GM18505 (cell line): ENCODE data around the gene OSBPL3.
A peak's percentile ranks its signal among the peaks of the same experiment; 100 is the strongest.

Experiments
- ATAC-seq: cut with Tn5 transposase; IDR thresholded peaks from one replicate; pipeline ENCODE4 v1.9.1; 2021; ENCODE audit not compliant: unreplicated experiment
- POLR2A ChIP-seq: IDR thresholded peaks from 4 replicates; pipeline ENCODE4 v1.6.1; 2011; ENCODE audit warnings: borderline replicate concordance; ENCODE audit not compliant: insufficient read depth, insufficient read length; ENCODE audit errors: extremely low read depth

The OSBPL3 gene

GRCh38 chr7:24902931-24903330 lies 77.0 kb downstream of the OSBPL3 start:
- no peak for TF ChIP-seq POLR2A
- ATAC-seq = no peak

- ATAC-seq = no peak
Measured at GRCh38 chr7:24902276-24902675, 77.7 kb downstream of the OSBPL3 start.

GRCh38 chr7:24899905-24900304 lies 80.1 kb downstream of the OSBPL3 start:
- no peak for ATAC-seq
- no peak for TF ChIP-seq POLR2A

More at GRCh38 chr7:24902276-24902675, 77.7 kb downstream of the OSBPL3 start:
- no peak for TF ChIP-seq POLR2A

GRCh38 chr7:24899161-24899560 lies 80.8 kb downstream of the OSBPL3 start:
- TF ChIP-seq POLR2A = no peak
- ATAC-seq = no peak

GRCh38 chr7:24898691-24899090 lies 81.3 kb downstream of the OSBPL3 start:
- peak; percentile 45 for ATAC-seq
- TF ChIP-seq POLR2A = no peak

GRCh38 chr7:24896031-24896501 lies 83.9 kb downstream of the OSBPL3 start:
- TF ChIP-seq POLR2A = no peak
- peak; percentile 54 for ATAC-seq

GRCh38 chr7:24894429-24895221 lies 85.4 kb downstream of the OSBPL3 start:
- TF ChIP-seq POLR2A = no peak
- ATAC-seq = no peak

- no peak for ATAC-seq
- TF ChIP-seq POLR2A = no peak
Measured at GRCh38 chr7:24891311-24891735, 88.7 kb downstream of the OSBPL3 start.

- TF ChIP-seq POLR2A = no peak
- ATAC-seq = no peak
Measured at GRCh38 chr7:24889611-24890010, 90.4 kb downstream of the OSBPL3 start.

GRCh38 chr7:24888653-24889052 lies 91.3 kb downstream of the OSBPL3 start:
- no peak for TF ChIP-seq POLR2A
- ATAC-seq = no peak

- ATAC-seq = no peak
- TF ChIP-seq POLR2A = no peak
Measured at GRCh38 chr7:24885716-24886115, 94.3 kb downstream of the OSBPL3 start.

- no peak for ATAC-seq
- no peak for TF ChIP-seq POLR2A
Measured at GRCh38 chr7:24885305-24885704, 94.7 kb downstream of the OSBPL3 start.

- ATAC-seq = no peak
- TF ChIP-seq POLR2A = no peak
Measured at GRCh38 chr7:24884401-24884800, 95.6 kb downstream of the OSBPL3 start.

GRCh38 chr7:24883622-24884013 lies 96.4 kb downstream of the OSBPL3 start:
- ATAC-seq = no peak
- no peak for TF ChIP-seq POLR2A
